HEK293 (cell line): ENCODE results near the gene CAPNS1.

Source experiments
- BCL11B ChIP-seq: fragments of 450-650 bp; formaldehyde crosslinking; IDR thresholded peaks from 2 replicates; pipeline ENCODE4 v1.5.1; 2016; ENCODE audit warnings: low read depth, missing biosample characterization, missing genetic modification characterization
- KLF9 ChIP-seq: fragments of 450-650 bp; formaldehyde crosslinking; IDR thresholded peaks from 2 replicates; pipeline ENCODE4 v1.5.1; 2016; ENCODE audit warnings: missing biosample characterization, missing genetic modification characterization, low read depth
- SCRT1 ChIP-seq: fragments of 450-650 bp; formaldehyde crosslinking; IDR thresholded peaks from 2 replicates; pipeline ENCODE4 v1.5.1; 2016; ENCODE audit warnings: missing biosample characterization, missing genetic modification characterization, borderline replicate concordance
- SETDB1 ChIP-seq: IDR thresholded peaks from one replicate; pipeline ENCODE4 v1.6.1; 2017; ENCODE audit warnings: mild to moderate bottlenecking, low read length, moderate library complexity, mixed read lengths; ENCODE audit not compliant: insufficient read length
- ZBTB20 ChIP-seq: fragments of 450-650 bp; formaldehyde crosslinking; IDR thresholded peaks from 2 replicates; pipeline ENCODE4 v1.5.1; 2016; ENCODE audit warnings: missing biosample characterization, missing genetic modification characterization
- ZFHX2 ChIP-seq: fragments of 450-650 bp; formaldehyde crosslinking; conservative IDR thresholded peaks from 2 replicates; pipeline ENCODE4 v1.5.1; 2016; ENCODE audit warnings: missing biosample characterization, missing genetic modification characterization
- ZFP3 ChIP-seq: fragments of 450-650 bp; formaldehyde crosslinking; IDR thresholded peaks from 2 replicates; pipeline ENCODE4 v1.5.1; 2016; ENCODE audit warnings: low read depth, missing biosample characterization, missing genetic modification characterization
- ZFP41 ChIP-seq: fragments of 450-650 bp; formaldehyde crosslinking; IDR thresholded peaks from 2 replicates; pipeline ENCODE4 v1.5.1; 2016; ENCODE audit warnings: missing biosample characterization, missing genetic modification characterization, borderline replicate concordance
- ZNF157 ChIP-seq: fragments of 450-650 bp; formaldehyde crosslinking; IDR thresholded peaks from 2 replicates; pipeline ENCODE4 v1.5.1; 2016; ENCODE audit warnings: missing biosample characterization, missing genetic modification characterization
- ZNF23 ChIP-seq: fragments of 450-650 bp; formaldehyde crosslinking; IDR thresholded peaks from 2 replicates; pipeline ENCODE4 v1.5.1; 2016; ENCODE audit warnings: missing biosample characterization, missing genetic modification characterization, borderline replicate concordance
- ZNF324 ChIP-seq: fragments of 450-650 bp; formaldehyde crosslinking; IDR thresholded peaks from 2 replicates; pipeline ENCODE4 v1.5.1; 2016; ENCODE audit warnings: missing biosample characterization, missing genetic modification characterization
- ZNF423 ChIP-seq: fragments of 450-650 bp; formaldehyde crosslinking; IDR thresholded peaks from 2 replicates; pipeline ENCODE4 v1.5.1; 2016; ENCODE audit warnings: missing biosample characterization, missing genetic modification characterization
- ZNF433 ChIP-seq: fragments of 450-650 bp; formaldehyde crosslinking; IDR thresholded peaks from 2 replicates; pipeline ENCODE4 v1.5.1; 2016; ENCODE audit warnings: missing biosample characterization, missing genetic modification characterization, low read depth
- ZNF544 ChIP-seq: fragments of 450-650 bp; formaldehyde crosslinking; IDR thresholded peaks from 2 replicates; pipeline ENCODE4 v1.5.0; 2017; ENCODE audit warnings: missing biosample characterization, missing genetic modification characterization
- ZNF600 ChIP-seq: fragments of 450-650 bp; formaldehyde crosslinking; IDR thresholded peaks from 2 replicates; pipeline ENCODE4 v1.5.1; 2016; ENCODE audit warnings: missing biosample characterization, missing genetic modification characterization
- ZNF707 ChIP-seq: fragments of 450-650 bp; formaldehyde crosslinking; IDR thresholded peaks from 2 replicates; pipeline ENCODE4 v1.5.1; 2016; ENCODE audit warnings: missing biosample characterization, missing genetic modification characterization
- TF ChIP-seq, protein P1 (sequence below): fragments of 450-650 bp; formaldehyde crosslinking; conservative IDR thresholded peaks from 2 replicates; pipeline ENCODE4 v1.5.1; 2016; ENCODE audit warnings: low read depth, missing biosample characterization, missing genetic modification characterization
- TF ChIP-seq, protein P2 (sequence below): fragments of 450-650 bp; formaldehyde crosslinking; IDR thresholded peaks from 2 replicates; pipeline ENCODE4 v1.5.1; 2016; ENCODE audit warnings: missing biosample characterization, missing genetic modification characterization, borderline replicate concordance
- TF ChIP-seq, protein P3 (sequence below): fragments of 450-650 bp; formaldehyde crosslinking; conservative IDR thresholded peaks from 2 replicates; pipeline ENCODE4 v1.5.1; 2016; ENCODE audit warnings: low read depth, missing biosample characterization, missing genetic modification characterization
- TF ChIP-seq, protein P4 (sequence below): fragments of 450-650 bp; formaldehyde crosslinking; IDR thresholded peaks from 2 replicates; pipeline ENCODE4 v1.5.1; 2016; ENCODE audit warnings: missing biosample characterization, missing genetic modification characterization, low read depth
- TF ChIP-seq, protein P5 (sequence below): fragments of 450-650 bp; formaldehyde crosslinking; IDR thresholded peaks from 2 replicates; pipeline ENCODE4 v1.5.1; 2016; ENCODE audit warnings: missing biosample characterization, missing genetic modification characterization, low read depth

Gene CAPNS1

DNA sequence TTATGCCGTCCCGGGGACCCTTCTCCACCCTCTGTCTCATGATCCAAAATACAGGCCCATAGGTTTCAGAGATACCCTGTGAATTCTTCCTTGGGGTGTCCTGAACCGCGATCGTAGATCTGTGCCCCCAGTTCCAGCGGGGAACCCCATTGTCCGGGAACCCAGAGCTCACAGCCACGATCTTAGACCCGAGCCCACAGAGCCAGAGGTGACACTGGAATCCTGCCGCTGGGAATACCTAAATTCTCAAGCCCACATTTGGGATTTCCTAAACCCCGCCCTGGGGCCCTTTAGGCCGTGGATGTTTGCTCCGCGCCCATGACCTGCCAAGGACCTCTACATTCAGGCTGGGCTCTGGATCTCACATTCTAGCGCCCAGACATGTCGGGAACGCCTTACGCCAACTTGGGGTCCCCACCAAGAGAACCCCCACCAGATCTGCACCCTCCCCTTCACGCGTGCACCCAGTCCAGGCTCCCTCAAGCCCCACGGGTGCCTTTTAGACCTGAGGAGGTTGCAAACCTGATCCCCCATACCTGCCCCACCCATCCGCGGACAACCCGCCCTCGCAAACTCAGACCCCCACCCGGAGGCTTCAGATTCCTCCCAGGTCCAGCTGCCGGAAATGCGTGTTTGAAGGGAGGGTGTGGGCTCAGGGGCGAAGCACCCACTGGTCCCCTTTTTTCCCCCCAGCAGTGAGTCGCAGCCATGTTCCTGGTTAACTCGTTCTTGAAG, 605 bp downstream of the CAPNS1 start (continued):
- TF ChIP-seq, protein P1, sequence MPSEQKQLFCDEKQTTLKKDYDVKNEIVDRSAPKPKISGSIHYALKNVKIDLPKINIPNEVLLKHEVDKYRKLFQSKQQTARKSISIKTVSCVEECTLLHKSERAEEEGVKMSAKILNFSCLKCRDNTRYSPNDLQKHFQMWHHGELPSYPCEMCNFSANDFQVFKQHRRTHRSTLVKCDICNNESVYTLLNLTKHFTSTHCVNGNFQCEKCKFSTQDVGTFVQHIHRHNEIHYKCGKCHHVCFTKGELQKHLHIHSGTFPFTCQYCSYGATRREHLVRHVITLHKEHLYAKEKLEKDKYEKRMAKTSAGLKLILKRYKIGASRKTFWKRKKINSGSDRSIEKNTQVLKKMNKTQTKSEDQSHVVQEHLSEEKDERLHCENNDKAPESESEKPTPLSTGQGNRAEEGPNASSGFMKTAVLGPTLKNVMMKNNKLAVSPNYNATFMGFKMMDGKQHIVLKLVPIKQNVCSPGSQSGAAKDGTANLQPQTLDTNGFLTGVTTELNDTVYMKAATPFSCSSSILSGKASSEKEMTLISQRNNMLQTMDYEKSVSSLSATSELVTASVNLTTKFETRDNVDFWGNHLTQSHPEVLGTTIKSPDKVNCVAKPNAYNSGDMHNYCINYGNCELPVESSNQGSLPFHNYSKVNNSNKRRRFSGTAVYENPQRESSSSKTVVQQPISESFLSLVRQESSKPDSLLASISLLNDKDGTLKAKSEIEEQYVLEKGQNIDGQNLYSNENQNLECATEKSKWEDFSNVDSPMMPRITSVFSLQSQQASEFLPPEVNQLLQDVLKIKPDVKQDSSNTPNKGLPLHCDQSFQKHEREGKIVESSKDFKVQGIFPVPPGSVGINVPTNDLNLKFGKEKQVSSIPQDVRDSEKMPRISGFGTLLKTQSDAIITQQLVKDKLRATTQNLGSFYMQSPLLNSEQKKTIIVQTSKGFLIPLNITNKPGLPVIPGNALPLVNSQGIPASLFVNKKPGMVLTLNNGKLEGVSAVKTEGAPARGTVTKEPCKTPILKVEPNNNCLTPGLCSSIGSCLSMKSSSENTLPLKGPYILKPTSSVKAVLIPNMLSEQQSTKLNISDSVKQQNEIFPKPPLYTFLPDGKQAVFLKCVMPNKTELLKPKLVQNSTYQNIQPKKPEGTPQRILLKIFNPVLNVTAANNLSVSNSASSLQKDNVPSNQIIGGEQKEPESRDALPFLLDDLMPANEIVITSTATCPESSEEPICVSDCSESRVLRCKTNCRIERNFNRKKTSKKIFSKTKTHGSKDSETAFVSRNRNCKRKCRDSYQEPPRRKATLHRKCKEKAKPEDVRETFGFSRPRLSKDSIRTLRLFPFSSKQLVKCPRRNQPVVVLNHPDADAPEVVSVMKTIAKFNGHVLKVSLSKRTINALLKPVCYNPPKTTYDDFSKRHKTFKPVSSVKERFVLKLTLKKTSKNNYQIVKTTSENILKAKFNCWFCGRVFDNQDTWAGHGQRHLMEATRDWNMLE = no peak
- TF ChIP-seq ZNF423 (tag by site-specific recombination) (peak; percentile 53; the same call in 1 of the 2 replicates), ZNF600 (tag by site-specific recombination) (no peak), SETDB1 (no peak), ZNF707 (tag by site-specific recombination) (no peak; the same call in 1 of the 2 replicates), ZFHX2 (tag by site-specific recombination) (peak; percentile 68), ZFP41 (tag by site-specific recombination) (no peak), ZNF544 (tag by site-specific recombination) (no peak), ZBTB20 (peak; percentile 98), ZFP3 (tag by site-specific recombination) (no peak), ZNF324 (tag by site-specific recombination) (no peak), KLF9 (tag by site-specific recombination) (peak; percentile 5), ZNF23 (tag by site-specific recombination) (no peak), BCL11B (tag by site-specific recombination) (peak; percentile 86), ZNF157 (tag by site-specific recombination) (no peak), ZNF433 (no peak), SCRT1 (tag by site-specific recombination) (no peak)
- TF ChIP-seq, protein P2, sequence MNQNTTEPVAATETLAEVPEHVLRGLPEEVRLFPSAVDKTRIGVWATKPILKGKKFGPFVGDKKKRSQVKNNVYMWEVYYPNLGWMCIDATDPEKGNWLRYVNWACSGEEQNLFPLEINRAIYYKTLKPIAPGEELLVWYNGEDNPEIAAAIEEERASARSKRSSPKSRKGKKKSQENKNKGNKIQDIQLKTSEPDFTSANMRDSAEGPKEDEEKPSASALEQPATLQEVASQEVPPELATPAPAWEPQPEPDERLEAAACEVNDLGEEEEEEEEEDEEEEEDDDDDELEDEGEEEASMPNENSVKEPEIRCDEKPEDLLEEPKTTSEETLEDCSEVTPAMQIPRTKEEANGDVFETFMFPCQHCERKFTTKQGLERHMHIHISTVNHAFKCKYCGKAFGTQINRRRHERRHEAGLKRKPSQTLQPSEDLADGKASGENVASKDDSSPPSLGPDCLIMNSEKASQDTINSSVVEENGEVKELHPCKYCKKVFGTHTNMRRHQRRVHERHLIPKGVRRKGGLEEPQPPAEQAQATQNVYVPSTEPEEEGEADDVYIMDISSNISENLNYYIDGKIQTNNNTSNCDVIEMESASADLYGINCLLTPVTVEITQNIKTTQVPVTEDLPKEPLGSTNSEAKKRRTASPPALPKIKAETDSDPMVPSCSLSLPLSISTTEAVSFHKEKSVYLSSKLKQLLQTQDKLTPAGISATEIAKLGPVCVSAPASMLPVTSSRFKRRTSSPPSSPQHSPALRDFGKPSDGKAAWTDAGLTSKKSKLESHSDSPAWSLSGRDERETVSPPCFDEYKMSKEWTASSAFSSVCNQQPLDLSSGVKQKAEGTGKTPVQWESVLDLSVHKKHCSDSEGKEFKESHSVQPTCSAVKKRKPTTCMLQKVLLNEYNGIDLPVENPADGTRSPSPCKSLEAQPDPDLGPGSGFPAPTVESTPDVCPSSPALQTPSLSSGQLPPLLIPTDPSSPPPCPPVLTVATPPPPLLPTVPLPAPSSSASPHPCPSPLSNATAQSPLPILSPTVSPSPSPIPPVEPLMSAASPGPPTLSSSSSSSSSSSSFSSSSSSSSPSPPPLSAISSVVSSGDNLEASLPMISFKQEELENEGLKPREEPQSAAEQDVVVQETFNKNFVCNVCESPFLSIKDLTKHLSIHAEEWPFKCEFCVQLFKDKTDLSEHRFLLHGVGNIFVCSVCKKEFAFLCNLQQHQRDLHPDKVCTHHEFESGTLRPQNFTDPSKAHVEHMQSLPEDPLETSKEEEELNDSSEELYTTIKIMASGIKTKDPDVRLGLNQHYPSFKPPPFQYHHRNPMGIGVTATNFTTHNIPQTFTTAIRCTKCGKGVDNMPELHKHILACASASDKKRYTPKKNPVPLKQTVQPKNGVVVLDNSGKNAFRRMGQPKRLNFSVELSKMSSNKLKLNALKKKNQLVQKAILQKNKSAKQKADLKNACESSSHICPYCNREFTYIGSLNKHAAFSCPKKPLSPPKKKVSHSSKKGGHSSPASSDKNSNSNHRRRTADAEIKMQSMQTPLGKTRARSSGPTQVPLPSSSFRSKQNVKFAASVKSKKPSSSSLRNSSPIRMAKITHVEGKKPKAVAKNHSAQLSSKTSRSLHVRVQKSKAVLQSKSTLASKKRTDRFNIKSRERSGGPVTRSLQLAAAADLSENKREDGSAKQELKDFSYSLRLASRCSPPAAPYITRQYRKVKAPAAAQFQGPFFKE = no peak
- TF ChIP-seq, protein P3, sequence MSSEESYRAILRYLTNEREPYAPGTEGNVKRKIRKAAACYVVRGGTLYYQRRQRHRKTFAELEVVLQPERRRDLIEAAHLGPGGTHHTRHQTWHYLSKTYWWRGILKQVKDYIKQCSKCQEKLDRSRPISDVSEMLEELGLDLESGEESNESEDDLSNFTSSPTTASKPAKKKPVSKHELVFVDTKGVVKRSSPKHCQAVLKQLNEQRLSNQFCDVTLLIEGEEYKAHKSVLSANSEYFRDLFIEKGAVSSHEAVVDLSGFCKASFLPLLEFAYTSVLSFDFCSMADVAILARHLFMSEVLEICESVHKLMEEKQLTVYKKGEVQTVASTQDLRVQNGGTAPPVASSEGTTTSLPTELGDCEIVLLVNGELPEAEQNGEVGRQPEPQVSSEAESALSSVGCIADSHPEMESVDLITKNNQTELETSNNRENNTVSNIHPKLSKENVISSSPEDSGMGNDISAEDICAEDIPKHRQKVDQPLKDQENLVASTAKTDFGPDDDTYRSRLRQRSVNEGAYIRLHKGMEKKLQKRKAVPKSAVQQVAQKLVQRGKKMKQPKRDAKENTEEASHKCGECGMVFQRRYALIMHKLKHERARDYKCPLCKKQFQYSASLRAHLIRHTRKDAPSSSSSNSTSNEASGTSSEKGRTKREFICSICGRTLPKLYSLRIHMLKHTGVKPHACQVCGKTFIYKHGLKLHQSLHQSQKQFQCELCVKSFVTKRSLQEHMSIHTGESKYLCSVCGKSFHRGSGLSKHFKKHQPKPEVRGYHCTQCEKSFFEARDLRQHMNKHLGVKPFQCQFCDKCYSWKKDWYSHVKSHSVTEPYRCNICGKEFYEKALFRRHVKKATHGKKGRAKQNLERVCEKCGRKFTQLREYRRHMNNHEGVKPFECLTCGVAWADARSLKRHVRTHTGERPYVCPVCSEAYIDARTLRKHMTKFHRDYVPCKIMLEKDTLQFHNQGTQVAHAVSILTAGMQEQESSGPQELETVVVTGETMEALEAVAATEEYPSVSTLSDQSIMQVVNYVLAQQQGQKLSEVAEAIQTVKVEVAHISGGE (tag by site-specific recombination) = peak; percentile 80
- TF ChIP-seq, protein P4, sequence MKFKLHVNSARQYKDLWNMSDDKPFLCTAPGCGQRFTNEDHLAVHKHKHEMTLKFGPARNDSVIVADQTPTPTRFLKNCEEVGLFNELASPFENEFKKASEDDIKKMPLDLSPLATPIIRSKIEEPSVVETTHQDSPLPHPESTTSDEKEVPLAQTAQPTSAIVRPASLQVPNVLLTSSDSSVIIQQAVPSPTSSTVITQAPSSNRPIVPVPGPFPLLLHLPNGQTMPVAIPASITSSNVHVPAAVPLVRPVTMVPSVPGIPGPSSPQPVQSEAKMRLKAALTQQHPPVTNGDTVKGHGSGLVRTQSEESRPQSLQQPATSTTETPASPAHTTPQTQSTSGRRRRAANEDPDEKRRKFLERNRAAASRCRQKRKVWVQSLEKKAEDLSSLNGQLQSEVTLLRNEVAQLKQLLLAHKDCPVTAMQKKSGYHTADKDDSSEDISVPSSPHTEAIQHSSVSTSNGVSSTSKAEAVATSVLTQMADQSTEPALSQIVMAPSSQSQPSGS (tag by site-specific recombination) = no peak
- TF ChIP-seq, protein P5, sequence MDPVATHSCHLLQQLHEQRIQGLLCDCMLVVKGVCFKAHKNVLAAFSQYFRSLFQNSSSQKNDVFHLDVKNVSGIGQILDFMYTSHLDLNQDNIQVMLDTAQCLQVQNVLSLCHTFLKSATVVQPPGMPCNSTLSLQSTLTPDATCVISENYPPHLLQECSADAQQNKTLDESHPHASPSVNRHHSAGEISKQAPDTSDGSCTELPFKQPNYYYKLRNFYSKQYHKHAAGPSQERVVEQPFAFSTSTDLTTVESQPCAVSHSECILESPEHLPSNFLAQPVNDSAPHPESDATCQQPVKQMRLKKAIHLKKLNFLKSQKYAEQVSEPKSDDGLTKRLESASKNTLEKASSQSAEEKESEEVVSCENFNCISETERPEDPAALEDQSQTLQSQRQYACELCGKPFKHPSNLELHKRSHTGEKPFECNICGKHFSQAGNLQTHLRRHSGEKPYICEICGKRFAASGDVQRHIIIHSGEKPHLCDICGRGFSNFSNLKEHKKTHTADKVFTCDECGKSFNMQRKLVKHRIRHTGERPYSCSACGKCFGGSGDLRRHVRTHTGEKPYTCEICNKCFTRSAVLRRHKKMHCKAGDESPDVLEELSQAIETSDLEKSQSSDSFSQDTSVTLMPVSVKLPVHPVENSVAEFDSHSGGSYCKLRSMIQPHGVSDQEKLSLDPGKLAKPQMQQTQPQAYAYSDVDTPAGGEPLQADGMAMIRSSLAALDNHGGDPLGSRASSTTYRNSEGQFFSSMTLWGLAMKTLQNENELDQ (tag by site-specific recombination) = no peak
